H1 (cell line): ENCODE measurements around the gene OXSR1. TPM values are rescaled to one million over a fixed set of nuclear protein-coding genes. Genes with fewer than 3 reads are reported as not detected.

Experiments used
- CTCF ChIP-seq, 3 experiments: IDR thresholded peaks; 1 replicate in 2 of 3; 2 replicates in 1 of 3; pipeline versions ENCODE4 v1.5.1 to v1.6.1; 2011; ENCODE audit warnings: low read length in 3 of 3, mild to moderate bottlenecking in 3 of 3, inconsistent platforms in 2 of 3, low read depth in 1 of 3, moderate library complexity in 1 of 3; ENCODE audit not compliant: insufficient read depth in 1 of 3; ENCODE audit errors: control extremely low read depth in 1 of 3
- EZH2 ChIP-seq: fragments of 200-600 bp; sonication (generic); IDR thresholded peaks from 2 replicates; pipeline ENCODE4 v1.7.1; 2012; ENCODE audit warnings: low read depth, mild to moderate bottlenecking, moderate library complexity, low read length, inconsistent platforms; ENCODE audit not compliant: severe bottlenecking
- MAFK ChIP-seq: IDR thresholded peaks from 2 replicates; pipeline ENCODE4 v1.6.1; 2012; ENCODE audit warnings: low read depth, mild to moderate bottlenecking, improper control_type of control experiment, low read length
- POLR2AphosphoS5 ChIP-seq: IDR thresholded peaks from 2 replicates; pipeline ENCODE4 v1.6.1; 2011; ENCODE audit warnings: low read depth, low read length
- RBBP5 ChIP-seq: IDR thresholded peaks from 2 replicates; pipeline ENCODE4 v1.7.1; 2012; ENCODE audit warnings: low read depth, mild to moderate bottlenecking, inconsistent platforms, low read length, moderate library complexity, borderline replicate concordance
- SP2 ChIP-seq: IDR thresholded peaks from 2 replicates; pipeline ENCODE4 v1.6.1; 2012; ENCODE audit warnings: mild to moderate bottlenecking, low read length, inconsistent platforms
- polyA plus RNA-seq, 7 experiments: library from polyadenylated mRNA; depleted of rRNA in 3 of 7; stranded (reverse) in 5 of 7; unstranded in 2 of 7; fragments of >200 nt in 5 of 7; fragments of 200-250 nt in 2 of 7; gene quantifications; 1 replicate in 5 of 7; 2 replicates in 1 of 7; 4 replicates in 1 of 7; pipeline versions ENCODE4 v1.2.1 to v1.2.3, GENCODE V29; 2011 to 2013; ENCODE audit warnings: missing spikeins in 2 of 7, mixed read lengths in 2 of 7
- total RNA-seq: library from RNA; stranded (reverse); fragmentation: NEBNext Ultra II Directional; extraction: Animal tissue kit (Norgen Biotek cat#: 25700); gene quantifications from 2 replicates; pipeline ENCODE4 v1.2.1, GENCODE V29; 2021

The OXSR1 gene
- total and polyA plus RNA-seq, 2 of the 8 experiments (the other 6 are each of a cell fraction or from before 2014, with no cell fraction given) = 25.1 to 47.0 TPM

GRCh38 chr3:38212141-38212540, 46.8 kb downstream of the OXSR1 start (continued):
- no peak for TF ChIP-seq CTCF (IDR thresholded peaks at IDR 0.05; ENCODE audit: control extremely low read depth in 1 of 3, insufficient read depth in 1 of 3, low read depth in 1 of 3, low read length in 3 of 3)
- TF ChIP-seq MAFK = no peak
- TF ChIP-seq POLR2AphosphoS5 = no peak
- no peak for TF ChIP-seq EZH2
- TF ChIP-seq SP2 = no peak
- TF ChIP-seq RBBP5 = no peak
